PC-9 (cell line): ENCODE data around the gene PDE4B. TPM values are rescaled to one million over a fixed set of nuclear protein-coding genes. Genes with fewer than 3 reads are reported as not detected.

Experiments
- BruUV-seq: library from RNA; stranded (reverse); fragments of 400-500 nt; replicated peaks from 2 replicates; lab custom pipeline; 2021; lab: Mats Ljungman, UMichigan
- CTCF ChIA-PET: fragments of 300-600 bp; sonication (Branson Sonifier 250); formaldehyde crosslinking; loops from one replicate; lab custom pipeline; 2022; ENCODE audit warnings: antibody characterized with exemption; lab: Charles Lee
- POLR2A ChIA-PET: fragments of 300-600 bp; sonication (Branson Sonifier 250); formaldehyde crosslinking; loops from one replicate; lab custom pipeline; 2022; ENCODE audit warnings: antibody characterized with exemption; ENCODE audit not compliant: unreplicated experiment; lab: Charles Lee
- DNase-seq, 2 experiments: peaks; one replicate each; pipeline versions ENCODE4 v3.0.0 to v3.0.0-alpha.2; 2015 to 2022; ENCODE audit warnings: mixed read lengths in 1 of 2
- H2AFZ ChIP-seq: fragments of 200-600 bp; sonication (generic); 2 replicates; pipeline ENCODE4 v1.8.1; 2017; ENCODE audit warnings: antibody characterized with exemption
- H3F3A ChIP-seq: fragments of 200-600 bp; sonication (generic); 2 replicates; pipeline ENCODE4 v1.8.1; 2017; ENCODE audit warnings: antibody characterized with exemption, mild to moderate bottlenecking, low read depth; ENCODE audit not compliant: insufficient read depth
- H3K27ac ChIP-seq: fragments of 200-600 bp; sonication (generic); 2 replicates; pipeline ENCODE4 v1.6.1; 2016; ENCODE audit warnings: mixed run types
- H3K27me3 ChIP-seq: fragments of 200-600 bp; sonication (generic); 2 replicates; pipeline ENCODE4 v1.6.1; 2016; ENCODE audit warnings: low read depth, mixed run types; ENCODE audit not compliant: insufficient read depth
- H3K36me3 ChIP-seq: fragments of 200-600 bp; sonication (generic); 2 replicates; pipeline ENCODE4 v1.6.1; 2016; ENCODE audit warnings: low read depth, mixed run types
- H3K4me1 ChIP-seq: fragments of 200-600 bp; sonication (generic); replicated peaks from 2 replicates; pipeline ENCODE4 v1.6.1; 2016; ENCODE audit warnings: mixed run types; ENCODE audit not compliant: insufficient read depth
- H3K4me2 ChIP-seq: fragments of 200-600 bp; sonication (generic); 2 replicates; pipeline ENCODE4 v1.6.1; 2017; ENCODE audit warnings: mixed run types
- H3K4me3 ChIP-seq: fragments of 200-600 bp; sonication (generic); 2 replicates; pipeline ENCODE4 v1.6.1; 2016; ENCODE audit warnings: mixed run types
- H3K79me2 ChIP-seq: fragments of 200-600 bp; sonication (generic); 2 replicates; pipeline ENCODE4 v1.6.1; 2017; ENCODE audit warnings: low read depth, mixed run types
- H3K9me2 ChIP-seq: fragments of 200-600 bp; sonication (generic); 2 replicates; pipeline ENCODE4 v1.8.1; 2017; ENCODE audit warnings: mild to moderate bottlenecking; ENCODE audit not compliant: insufficient read depth
- H3K9me3 ChIP-seq: fragments of 200-600 bp; sonication (generic); 2 replicates; pipeline ENCODE4 v1.8.1; 2016; ENCODE audit warnings: low read depth; ENCODE audit not compliant: insufficient read depth
- H4K20me1 ChIP-seq: fragments of 200-600 bp; sonication (generic); 2 replicates; pipeline ENCODE4 v1.8.1; 2017; ENCODE audit not compliant: insufficient read depth
- EZH2 ChIP-seq: fragments of 200-600 bp; sonication (generic); IDR thresholded peaks from 2 replicates; pipeline ENCODE4 v1.8.0; 2017; ENCODE audit warnings: antibody characterized with exemption, low read depth
- intact Hi-C: fragments of 100-400 bp; cut with micrococcal nuclease; formaldehyde crosslinking; loops from one replicate; pipeline ENCODE4 v1.10.0; 2022; ENCODE audit not compliant: unreplicated experiment
- total RNA-seq: library from RNA; stranded (reverse); gene quantifications from 2 replicates; pipeline ENCODE4 v1.2.3, GENCODE V29; 2021
- TF ChIP-seq, protein P1 (sequence below): fragments of 200-600 bp; sonication (generic); conservative IDR thresholded peaks from 2 replicates; pipeline ENCODE4 v1.6.1; 2017; ENCODE audit warnings: mixed run types, antibody characterized with exemption, mild to moderate bottlenecking, moderate library complexity

Gene PDE4B
- total RNA-seq, 1 experiment from 2014 or later = 1.3 TPM

- Histone ChIP-seq H3K4me1 (no peaks in the 10 kb centered on the region), H3K79me2 (no peaks in the 10 kb centered on the region), H2AFZ (no peak overlapping the region), H4K20me1 (no peaks in the 10 kb centered on the region), H3K4me3 (no peak overlapping the region), H3K27me3 (no peaks in the 10 kb centered on the region), H3K9me2 (no peaks in the 10 kb centered on the region; the same call in 1 of the 2 replicates), H3K27ac (no peak overlapping the region), H3K9me3 (0 out of 2 replicates have a peak, but pooled peaks cover 1% of the 10 kb centered on the region), H3F3A (no peaks in the 10 kb centered on the region), H3K4me2 (no peak overlapping the region), H3K36me3 (no peaks in the 10 kb centered on the region)
- POLR2A ChIA-PET = no interaction called here
- CTCF ChIA-PET = no interaction called here
- DNase-seq = no peak
- BruUV-seq = no TSS peak
- TF ChIP-seq, protein P1, sequence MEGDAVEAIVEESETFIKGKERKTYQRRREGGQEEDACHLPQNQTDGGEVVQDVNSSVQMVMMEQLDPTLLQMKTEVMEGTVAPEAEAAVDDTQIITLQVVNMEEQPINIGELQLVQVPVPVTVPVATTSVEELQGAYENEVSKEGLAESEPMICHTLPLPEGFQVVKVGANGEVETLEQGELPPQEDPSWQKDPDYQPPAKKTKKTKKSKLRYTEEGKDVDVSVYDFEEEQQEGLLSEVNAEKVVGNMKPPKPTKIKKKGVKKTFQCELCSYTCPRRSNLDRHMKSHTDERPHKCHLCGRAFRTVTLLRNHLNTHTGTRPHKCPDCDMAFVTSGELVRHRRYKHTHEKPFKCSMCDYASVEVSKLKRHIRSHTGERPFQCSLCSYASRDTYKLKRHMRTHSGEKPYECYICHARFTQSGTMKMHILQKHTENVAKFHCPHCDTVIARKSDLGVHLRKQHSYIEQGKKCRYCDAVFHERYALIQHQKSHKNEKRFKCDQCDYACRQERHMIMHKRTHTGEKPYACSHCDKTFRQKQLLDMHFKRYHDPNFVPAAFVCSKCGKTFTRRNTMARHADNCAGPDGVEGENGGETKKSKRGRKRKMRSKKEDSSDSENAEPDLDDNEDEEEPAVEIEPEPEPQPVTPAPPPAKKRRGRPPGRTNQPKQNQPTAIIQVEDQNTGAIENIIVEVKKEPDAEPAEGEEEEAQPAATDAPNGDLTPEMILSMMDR = no peak
- no peak for TF ChIP-seq EZH2
- intact Hi-C loops = no loop called here
Observed at GRCh38 chr1:65896721-65897120, 104.0 kb downstream of the PDE4B start.

- ChIA-PET POLR2A (no interaction called here), CTCF (no interaction called here)
- Histone ChIP-seq H3K9me2 (no peaks in the 10 kb centered on the region; the same call in 1 of the 2 replicates), H3K4me2 (no peak overlapping the region), H4K20me1 (no peaks in the 10 kb centered on the region), H3K4me1 (no peaks in the 10 kb centered on the region), H3K4me3 (no peak overlapping the region), H3K27me3 (no peaks in the 10 kb centered on the region), H3K27ac (no peak overlapping the region), H2AFZ (no peak overlapping the region), H3K79me2 (no peaks in the 10 kb centered on the region), H3K9me3 (0 out of 2 replicates have a peak, but pooled peaks cover 3% of the 10 kb centered on the region), H3F3A (no peaks in the 10 kb centered on the region), H3K36me3 (no peaks in the 10 kb centered on the region)
- intact Hi-C loops = no loop called here
- no TSS peak for BruUV-seq
- TF ChIP-seq, protein P1 = no peak
- no peak for TF ChIP-seq EZH2
- DNase-seq = no peak
Observed at GRCh38 chr1:65897485-65897884, 104.8 kb downstream of the PDE4B start.

- no peak overlapping the region for H2AFZ ChIP-seq
- no peaks in the 10 kb centered on the region; the same call in 1 of the 2 replicates for H3K9me2 ChIP-seq
- no peaks in the 10 kb centered on the region for H3K79me2 ChIP-seq
- H3K4me3 ChIP-seq = no peak overlapping the region
- H4K20me1 ChIP-seq = no peaks in the 10 kb centered on the region
- H3F3A ChIP-seq = no peaks in the 10 kb centered on the region
- ChIA-PET CTCF (no interaction called here), POLR2A (no interaction called here)
- TF ChIP-seq EZH2 = no peak
- TF ChIP-seq, protein P1 = no peak
- no peaks in the 10 kb centered on the region for H3K27me3 ChIP-seq
- no peak overlapping the region for H3K27ac ChIP-seq
- intact Hi-C loops = no loop called here
- H3K36me3 ChIP-seq = no peaks in the 10 kb centered on the region
- no peaks in the 10 kb centered on the region for H3K4me1 ChIP-seq
- no peak overlapping the region for H3K4me2 ChIP-seq
- H3K9me3 ChIP-seq = 0 out of 2 replicates have a peak, but pooled peaks cover 3% of the 10 kb centered on the region
- BruUV-seq = no TSS peak
- no peak for DNase-seq
Observed at GRCh38 chr1:65904681-65905083, 112.0 kb downstream of the PDE4B start.
